ENCODE data around the gene NBEAL2. TPM values are rescaled to one million over a fixed set of nuclear protein-coding genes. Genes with fewer than 3 reads are reported as not detected.

The NBEAL2 gene
- polyA plus RNA-seq, 3 donors = 10.4 to 622 (median 17.3) TPM

- Mint-ChIP-seq H3K4me1 (peaks cover 94% of the 10 kb centered on the region), H3K9me3 (no peaks in the 10 kb centered on the region), H3K27me3 (ENCODE audit: low read depth in 3 of 3) (peaks cover 0 to 2% (median 1%) of the 10 kb centered on the region in 3 donors), H3K36me3 (peaks cover 26 to 35% of the 10 kb centered on the region in 2 donors), H3K4me3 (no peak overlapping the region), H3K27ac (peak overlapping the region in 4 of 7 donors; percentile 53 to 95 (median 74))
- Histone ChIP-seq H3K9me3 (replicated peaks in 1 of 2; ENCODE audit: control insufficient read depth in 1 of 2, insufficient read depth in 1 of 2, low read length in 2 of 2) (no peaks in the 10 kb centered on the region), H3K27me3 (ENCODE audit: control insufficient read depth in 2 of 2, insufficient read depth in 2 of 2, low read length in 2 of 2) (no peaks in the 10 kb centered on the region), H3K36me3 (replicated peaks in 1 of 2; ENCODE audit: control insufficient read depth in 1 of 2, insufficient read depth in 2 of 2, low read length in 2 of 2) (peaks cover 0 to 4% of the 10 kb centered on the region in 2 donors), H3K4me2 (replicated peaks; ENCODE audit: extremely low read depth, low read length, poor library complexity, severe bottlenecking) (no peak overlapping the region), H3K9ac (ENCODE audit: insufficient read depth, low read length, poor library complexity, severe bottlenecking) (no peak overlapping the region), H2AFZ (ENCODE audit: insufficient read depth, low read depth, low read length, poor library complexity, severe bottlenecking) (no peak overlapping the region), H4K20me1 (ENCODE audit: insufficient read depth, low read length) (peaks cover 97% of the 10 kb centered on the region), H3K4me3 (replicated peaks in 1 of 3; ENCODE audit: low read depth in 2 of 3, low read length in 3 of 3) (no peak overlapping the region), H3K4me1 (ENCODE audit: control insufficient read depth in 1 of 2, insufficient read depth in 2 of 2, low read length in 2 of 2) (peaks cover 82 to 88% of the 10 kb centered on the region in 2 donors), H3K79me2 (ENCODE audit: insufficient read depth, low read length) (peaks cover 99% of the 10 kb centered on the region), H3K27ac (ENCODE audit: low read depth in 1 of 2, low read length in 2 of 2) (no peak overlapping the region)
- WGBS (ENCODE audit: insufficient coverage) = 66% methylated on average over 4 of the region's 11 CpGs
- intact Hi-C loops (cut with micrococcal nuclease) = loop anchor here in 1 of 2 donors (10.0 kb wide), 1 partner anchor 552 kb away; the partner anchor contains the start of genes CCR5AS and CCRL2
- DNase-seq = peak in 1 of 3 donors; percentile 34
- TF ChIP-seq CTCF (IDR thresholded peaks at IDR 0.05) = no peak
Measured at GRCh38 chr3:46957092-46957820, 22.2 kb upstream of the NBEAL2 start.

- H3K36me3 Mint-ChIP-seq = peaks cover 26 to 43% of the 10 kb centered on the region in 2 donors
- H3K4me3 ChIP-seq (replicated peaks in 1 of 3; ENCODE audit: low read depth in 2 of 3, low read length in 3 of 3) = no peak overlapping the region
- peaks cover 0 to 2% (median 1%) of the 10 kb centered on the region in 3 donors for H3K27me3 Mint-ChIP-seq (ENCODE audit: low read depth in 3 of 3)
- H4K20me1 ChIP-seq (ENCODE audit: insufficient read depth, low read length) = peaks cover 91% of the 10 kb centered on the region
- peak overlapping the region; percentile 11 to 73 for H3K27ac ChIP-seq (ENCODE audit: low read depth in 1 of 2, low read length in 2 of 2)
- H3K9ac ChIP-seq (ENCODE audit: insufficient read depth, low read length, poor library complexity, severe bottlenecking) = no peak overlapping the region
- WGBS (ENCODE audit: insufficient coverage) = 100% methylated on average over 3 of the region's 9 CpGs
- no peak for TF ChIP-seq CTCF (IDR thresholded peaks at IDR 0.05)
- no peak overlapping the region for H3K4me2 ChIP-seq (replicated peaks; ENCODE audit: extremely low read depth, low read length, poor library complexity, severe bottlenecking)
- H2AFZ ChIP-seq (ENCODE audit: insufficient read depth, low read depth, low read length, poor library complexity, severe bottlenecking) = no peak overlapping the region
- peaks cover 69 to 74% of the 10 kb centered on the region in 2 donors for H3K4me1 ChIP-seq (ENCODE audit: control insufficient read depth in 1 of 2, insufficient read depth in 2 of 2, low read length in 2 of 2)
- no peaks in the 10 kb centered on the region for H3K27me3 ChIP-seq (ENCODE audit: control insufficient read depth in 2 of 2, insufficient read depth in 2 of 2, low read length in 2 of 2)
- intact Hi-C loops (cut with micrococcal nuclease) = loop anchor here in 1 of 2 donors (10.0 kb wide), 1 partner anchor 554 kb away; the partner anchor contains the start of genes CCR5AS and CCRL2
- H3K36me3 ChIP-seq (replicated peaks in 1 of 2; ENCODE audit: control insufficient read depth in 1 of 2, insufficient read depth in 2 of 2, low read length in 2 of 2) = peaks cover 0 to 4% of the 10 kb centered on the region in 2 donors
- H3K4me3 Mint-ChIP-seq = peak overlapping the region in 1 of 2 donors; percentile 51
- DNase-seq = no peak
- H3K4me1 Mint-ChIP-seq = peaks cover 87% of the 10 kb centered on the region
- peaks cover 98% of the 10 kb centered on the region for H3K79me2 ChIP-seq (ENCODE audit: insufficient read depth, low read length)
- H3K9me3 Mint-ChIP-seq = peaks cover 0 to 3% (median 0%) of the 10 kb centered on the region in 7 donors
- H3K9me3 ChIP-seq (replicated peaks in 1 of 2; ENCODE audit: control insufficient read depth in 1 of 2, insufficient read depth in 1 of 2, low read length in 2 of 2) = no peaks in the 10 kb centered on the region
- H3K27ac Mint-ChIP-seq = peak overlapping the region in 4 of 7 donors; percentile 0 to 92 (median 24)
Measured at GRCh38 chr3:46958467-46959160, 20.9 kb upstream of the NBEAL2 start.

Measured in CD14-positive monocyte (primary cell).